NCI-H1105 treated with DMSO at 0.1 percent for 48 hours (cell line): Measurements from ENCODE around the gene NHP2.

Source experiments
- DNase-seq: peaks from one replicate; lab custom pipeline; 2025; lab: John Stamatoyannopoulos, UW

Gene NHP2

GRCh38 chr5:178174456-178174855, 20.8 kb upstream of the NHP2 start:
- no peak for DNase-seq

DNA sequence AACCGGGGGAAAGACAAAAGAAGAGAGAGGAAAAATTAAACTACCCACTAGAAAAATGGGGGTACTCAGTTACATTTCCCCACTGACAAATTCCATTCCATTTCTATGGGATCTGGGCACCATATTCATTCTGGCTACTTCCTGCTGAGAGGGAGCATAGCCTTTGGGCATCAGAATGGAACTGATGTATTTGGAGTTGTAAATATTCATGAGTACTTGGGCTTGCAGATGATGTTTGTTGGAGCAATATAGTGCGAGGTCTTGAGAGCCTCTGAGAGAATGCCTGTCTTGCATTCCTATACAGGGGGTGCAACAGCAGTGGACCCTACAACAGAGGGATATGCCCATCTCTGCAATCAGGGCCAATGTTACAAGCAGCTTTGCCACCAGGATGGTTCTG, 16.8 kb upstream of the NHP2 start:
- no peak for DNase-seq

DNA sequence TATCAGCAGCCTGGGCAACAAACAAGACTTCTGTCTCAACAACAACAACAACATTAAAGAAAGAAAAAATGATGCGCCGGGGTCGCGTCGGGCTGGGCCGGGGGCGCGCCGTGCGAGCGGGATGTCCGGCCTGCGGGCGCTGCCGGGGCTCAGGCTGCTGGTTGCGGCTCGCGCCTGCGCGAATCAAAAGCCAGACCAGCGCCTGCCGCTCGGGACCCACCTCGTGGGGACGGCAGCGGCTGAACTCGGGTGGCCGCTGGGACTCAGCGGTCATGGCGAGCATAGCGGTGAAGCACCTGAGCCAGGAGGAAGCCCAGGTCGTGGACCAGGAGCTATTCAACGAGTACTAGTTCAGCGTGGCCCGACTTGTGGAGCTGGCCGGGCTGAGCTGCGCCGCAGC, 11.9 kb upstream of the NHP2 start:
- DNase-seq = no peak

GRCh38 chr5:178163772-178164735, 10.4 kb upstream of the NHP2 start:
- DNase-seq = peak; percentile 79

GRCh38 chr5:178162481-178162880, 8.8 kb upstream of the NHP2 start:
- no peak for DNase-seq

DNA sequence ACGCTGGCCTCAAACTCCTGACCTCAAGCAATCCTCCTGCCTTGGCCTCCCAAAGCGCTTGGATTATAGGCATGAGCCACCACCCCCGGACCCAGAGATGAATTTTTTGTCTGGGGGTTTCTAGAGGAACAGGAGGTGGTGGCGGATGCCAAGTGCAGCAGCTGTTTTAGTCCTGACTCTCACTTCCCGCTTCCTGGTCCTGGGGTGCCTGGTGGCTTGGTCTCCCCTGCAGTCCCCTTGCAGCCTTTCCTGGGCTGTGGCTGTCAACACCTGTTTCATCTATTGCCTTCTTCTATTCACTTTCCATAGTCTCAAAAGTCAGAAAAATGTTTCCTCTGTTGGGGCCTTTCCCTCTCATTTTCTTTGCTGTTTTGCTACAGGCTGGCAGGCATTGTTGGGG, 6.5 kb upstream of the NHP2 start:
- no peak for DNase-seq

DNA sequence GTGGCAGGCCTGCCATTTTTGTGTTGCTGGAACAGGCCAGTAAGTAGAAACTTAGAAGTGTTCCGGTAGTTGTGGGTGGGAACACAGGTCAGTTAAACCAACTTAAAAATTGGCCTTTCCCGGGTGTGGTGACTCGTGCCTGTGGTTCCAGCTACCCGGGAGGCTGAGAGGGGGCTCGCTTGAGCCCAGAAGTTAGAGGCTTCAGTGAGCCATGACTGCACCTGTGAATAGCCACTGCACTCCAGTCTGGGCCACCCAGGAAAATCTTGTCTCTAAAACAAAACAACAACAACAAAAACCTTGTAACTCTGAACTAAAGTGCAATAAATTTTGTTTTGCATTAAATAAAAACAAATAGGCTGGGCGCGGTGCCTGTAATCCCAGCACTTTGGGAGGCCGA, 1.4 kb upstream of the NHP2 start:
- DNase-seq = no peak

DNA sequence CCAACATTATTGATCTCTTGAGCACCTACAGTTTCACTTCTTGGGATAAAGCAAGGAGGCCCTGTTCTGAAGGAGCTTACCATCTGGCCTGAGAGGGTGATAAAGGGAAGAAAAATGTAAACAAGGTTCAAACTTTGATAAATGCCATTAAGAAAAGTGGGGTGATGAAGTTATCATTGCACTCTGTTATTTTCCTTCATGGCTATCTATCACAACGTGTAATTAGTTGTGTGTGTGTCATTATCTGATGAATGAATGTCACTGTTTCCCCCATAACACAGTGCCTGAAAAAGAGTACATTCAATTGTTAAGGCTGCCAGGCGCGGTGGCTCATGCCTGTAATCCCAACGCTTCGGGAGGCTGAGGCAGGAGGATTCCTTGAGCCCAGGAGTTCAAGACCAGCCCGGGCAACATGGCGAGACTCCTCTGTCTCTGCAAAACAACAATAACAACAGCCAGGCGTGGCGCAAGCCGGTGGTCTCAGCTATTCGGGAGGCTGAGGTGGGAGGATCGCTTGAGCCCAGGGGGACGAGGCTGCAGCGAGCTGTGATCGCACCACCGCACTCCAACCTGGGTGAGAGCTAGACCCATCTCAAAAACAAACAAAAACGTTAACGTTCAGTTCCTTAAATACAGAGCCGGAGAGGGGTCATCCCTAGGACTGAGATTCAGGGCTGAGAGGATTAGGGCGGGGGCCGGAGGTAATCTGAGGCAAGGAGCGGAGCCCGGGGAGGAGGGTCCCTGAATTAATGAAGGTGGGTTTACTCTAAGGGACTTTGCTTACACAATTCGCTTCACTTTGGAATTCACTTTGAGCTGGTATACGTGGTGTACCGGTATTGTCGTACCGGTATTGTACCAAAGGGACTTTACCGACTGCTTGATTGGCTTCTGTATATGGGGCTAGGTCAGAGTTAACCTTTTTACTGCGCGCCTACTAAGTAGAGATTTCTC, 917 bp downstream of the NHP2 start:
- DNase-seq = peak; percentile 0

DNA sequence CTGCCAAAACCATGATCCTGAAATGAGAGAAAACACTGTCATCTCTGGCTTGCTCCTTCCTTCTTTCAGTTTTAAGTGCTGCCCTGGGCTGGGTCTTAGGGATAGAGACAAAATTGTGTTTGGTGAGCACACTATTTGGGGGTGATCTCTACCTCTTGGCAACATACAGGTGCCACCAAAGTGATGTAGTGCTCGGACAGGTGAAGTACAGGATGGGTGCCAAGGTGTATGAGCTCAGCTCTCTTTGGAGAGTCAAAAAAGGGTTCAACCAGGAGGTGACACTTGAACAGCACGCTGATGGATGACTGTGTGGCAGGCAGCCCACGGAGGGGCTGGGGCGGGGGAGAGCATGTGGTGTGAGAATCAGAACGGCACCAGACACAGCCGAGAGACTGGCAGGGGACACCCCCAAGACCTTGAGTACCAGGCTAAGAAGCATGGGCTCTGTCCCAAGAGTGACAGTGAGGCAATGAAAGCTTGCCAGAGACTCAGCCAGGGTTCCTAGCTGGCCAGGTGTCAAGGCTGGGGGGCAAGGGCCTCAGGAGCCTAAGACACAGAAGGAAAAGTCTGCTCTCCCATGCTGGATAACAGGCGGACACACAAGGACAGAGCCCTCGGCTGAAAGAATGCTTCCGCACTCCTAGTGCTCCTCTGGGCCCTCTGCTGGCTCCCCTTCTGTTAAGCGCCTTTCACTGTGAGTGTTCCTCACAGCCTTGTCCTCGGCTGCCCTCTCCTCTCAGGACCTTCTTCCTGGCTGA, 2.5 kb downstream of the NHP2 start:
- DNase-seq = no peak

- DNase-seq = no peak
Measured at GRCh38 chr5:178149199-178149932, 4.3 kb downstream of the NHP2 start.

GRCh38 chr5:178147406-178147805, 6.3 kb downstream of the NHP2 start:
- no peak for DNase-seq

DNA sequence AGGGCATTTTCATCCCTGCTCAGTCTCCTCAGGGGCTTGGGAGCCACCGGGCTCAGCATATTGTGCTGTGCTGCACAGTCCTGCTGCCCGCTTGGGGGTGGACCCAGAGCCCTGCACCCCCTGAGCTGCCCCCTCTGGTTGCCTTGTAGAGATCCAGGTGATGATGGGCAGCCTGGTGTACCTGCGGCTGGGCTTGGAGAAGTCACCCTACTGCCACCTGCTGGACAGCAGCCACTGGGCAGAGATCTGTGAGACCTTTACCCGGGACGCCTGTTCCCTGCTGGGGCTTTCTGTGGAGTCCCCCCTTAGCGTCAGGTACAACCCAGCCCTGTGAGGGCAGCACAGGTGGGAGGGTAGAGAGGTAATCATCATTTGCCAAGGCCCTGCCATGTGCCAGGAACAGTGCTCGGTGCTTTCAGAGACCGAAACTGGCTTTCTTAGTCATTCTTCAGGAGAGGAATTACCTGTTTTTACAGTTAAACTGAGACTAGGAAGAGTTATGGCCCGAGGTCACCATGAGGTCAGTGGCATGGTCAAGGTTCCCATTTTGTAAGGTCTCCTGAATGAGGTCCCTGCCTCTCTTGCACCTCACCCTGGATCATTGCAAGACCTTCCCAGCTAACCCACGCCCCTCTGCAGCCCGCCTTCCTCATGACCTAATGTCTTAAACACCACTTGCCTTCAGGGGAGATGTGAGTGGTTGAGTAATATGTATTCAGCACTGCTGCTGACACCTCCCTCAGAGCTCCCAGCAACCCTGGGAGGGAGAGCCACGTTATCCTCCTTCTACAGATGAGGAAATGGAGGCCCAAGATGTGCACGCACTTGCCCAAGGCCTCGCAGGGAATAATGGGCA, 7.5 kb downstream of the NHP2 start:
- peak; percentile 46 for DNase-seq

DNA sequence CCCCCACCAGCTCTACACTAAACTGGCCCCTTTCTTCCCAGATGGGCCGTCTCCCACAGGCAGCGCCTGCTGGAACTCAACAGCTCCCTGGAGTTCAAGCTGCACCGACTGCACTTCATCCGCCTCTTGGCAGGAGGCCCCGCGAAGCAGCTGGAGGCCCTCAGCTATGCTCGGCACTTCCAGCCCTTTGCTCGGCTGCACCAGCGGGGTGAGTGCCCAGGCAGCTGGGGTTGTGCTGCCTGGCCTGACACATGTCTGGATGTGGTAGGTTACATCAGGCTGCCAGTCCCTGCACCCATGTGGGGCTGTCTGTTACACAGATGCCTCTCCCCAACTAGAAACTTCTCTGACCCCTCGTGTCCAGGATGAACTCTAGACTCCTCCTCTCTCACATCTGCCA, 9.8 kb downstream of the NHP2 start:
- no peak for DNase-seq

- no peak for DNase-seq
Measured at GRCh38 chr5:178143246-178143645, 10.4 kb downstream of the NHP2 start.

- no peak for DNase-seq
Measured at GRCh38 chr5:178142642-178143041, 11.0 kb downstream of the NHP2 start.

GRCh38 chr5:178141550-178141949, 12.1 kb downstream of the NHP2 start:
- DNase-seq = no peak

GRCh38 chr5:178137991-178138390, 15.7 kb downstream of the NHP2 start:
- no peak for DNase-seq

DNA sequence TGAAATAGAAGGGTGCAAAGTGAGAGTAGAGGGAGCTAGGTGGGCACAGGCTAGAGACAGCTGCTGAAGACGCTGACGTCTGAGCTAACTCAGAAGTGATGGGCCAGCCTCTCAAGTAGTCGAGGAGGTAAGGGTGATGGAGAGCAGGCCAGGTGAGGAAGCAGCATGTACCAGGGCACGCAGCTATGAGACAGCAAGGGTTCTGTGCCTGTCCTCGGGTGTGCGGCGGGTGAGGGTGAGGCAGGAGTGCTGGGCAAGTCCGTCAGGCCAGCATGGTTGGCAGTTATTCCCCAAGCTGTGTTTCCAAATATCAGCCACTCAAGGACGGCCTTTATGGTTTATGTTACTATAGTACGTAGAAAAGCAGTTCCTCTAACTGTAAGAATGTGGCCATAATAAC, 16.7 kb downstream of the NHP2 start:
- DNase-seq = no peak

- DNase-seq = no peak
Measured at GRCh38 chr5:178131446-178131996, 22.2 kb downstream of the NHP2 start.
